Left hindlimb (tissue), 1 donor: ENCODE data around the gene ADA.
A peak's percentile ranks its signal among the peaks of the same experiment; 100 is the strongest.

ENCODE experiments used
- DNase-seq: peaks from one replicate; pipeline ENCODE4 v3.0.0-alpha.2; 2018

Gene ADA

GRCh38 chr20:44643596-44644229 is 7.8 kb downstream of the ADA start:
- DNase-seq: peak; percentile 74

DNA sequence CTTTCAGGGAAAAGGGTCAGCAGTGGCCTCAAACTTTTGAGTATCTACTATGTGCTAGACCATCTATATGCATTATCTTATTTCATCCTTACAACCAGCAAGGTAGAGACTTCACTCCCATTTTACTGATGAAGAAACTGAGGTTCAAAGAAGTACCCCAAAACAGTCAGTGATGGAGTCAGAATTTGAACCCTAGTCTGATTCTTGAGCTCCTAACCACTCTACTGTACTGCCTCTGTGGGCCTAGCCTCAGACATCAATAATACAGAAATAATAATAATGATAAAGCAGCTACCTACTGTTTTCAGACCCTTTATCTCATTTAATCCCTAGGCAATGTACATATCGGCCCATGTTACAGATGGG is 8.4 kb downstream of the ADA start:
- DNase-seq: no peak

DNA sequence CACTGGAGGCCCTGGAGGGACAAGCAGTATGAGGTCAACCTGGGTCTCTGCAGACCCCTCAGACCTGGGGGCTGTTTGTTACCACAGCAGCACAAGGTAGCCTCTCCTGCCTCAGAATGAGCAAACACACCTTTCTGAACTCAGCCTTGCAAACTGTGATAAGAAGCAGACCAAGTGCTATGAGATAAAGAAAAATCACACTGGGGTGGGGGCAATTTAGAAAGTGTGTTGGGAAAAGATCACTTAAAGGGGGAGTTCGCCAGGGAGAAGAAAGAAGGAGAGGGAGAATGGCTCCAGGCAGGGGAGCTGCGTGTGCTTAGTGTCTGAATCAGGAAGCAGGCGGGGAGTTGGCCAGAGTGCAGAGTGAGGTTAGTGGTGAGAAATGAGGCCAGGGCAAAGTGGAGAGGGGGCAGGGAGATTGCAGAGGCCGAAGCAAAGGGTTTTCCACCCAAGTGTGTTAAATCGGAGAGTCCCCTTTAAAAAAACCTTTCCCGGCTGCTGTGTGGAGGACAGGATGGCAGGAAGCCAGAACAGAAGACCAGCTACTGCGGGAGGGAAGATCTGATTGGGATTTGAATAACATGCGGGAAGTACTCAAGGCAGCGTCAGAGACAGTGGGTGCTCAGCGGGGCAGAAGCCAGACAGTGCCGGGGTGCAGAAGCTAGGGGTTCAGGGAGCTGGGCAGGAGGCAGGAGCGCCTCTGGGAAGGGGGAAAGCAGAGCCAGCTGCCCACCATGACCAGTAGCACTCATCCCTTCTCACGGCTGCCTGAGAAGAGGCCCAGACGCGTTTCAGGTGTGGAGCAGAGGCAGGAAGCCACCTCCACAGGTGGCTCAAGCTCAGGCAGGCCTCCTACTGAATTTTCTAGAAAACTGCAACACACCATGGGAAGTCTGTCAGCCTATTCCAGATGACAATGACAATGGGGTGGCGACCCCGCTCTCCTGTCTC is 9.0 kb downstream of the ADA start:
- peak; percentile 83 for DNase-seq

DNA sequence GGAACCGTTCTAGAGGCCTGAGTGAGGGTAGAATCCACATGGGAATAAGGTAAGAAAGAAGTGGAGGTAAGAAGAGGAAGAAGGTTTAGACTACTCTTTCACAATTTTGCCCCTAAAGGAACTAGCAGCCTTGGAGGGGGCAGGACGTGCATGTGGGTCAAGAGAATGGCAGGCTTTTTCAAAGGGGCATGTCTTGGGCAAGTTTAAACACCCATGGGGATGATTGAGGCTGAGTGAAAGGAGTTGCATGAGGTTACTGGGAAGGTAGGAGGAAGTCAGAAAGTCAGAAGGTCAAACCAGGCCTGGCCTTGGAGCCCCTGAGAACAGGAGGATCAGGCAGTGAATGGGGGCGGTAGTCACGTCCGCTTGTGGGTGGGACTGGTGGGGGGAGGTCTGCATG is 10.2 kb downstream of the ADA start:
- DNase-seq: no peak

- no peak for DNase-seq
Observed at GRCh38 chr20:44640522-44640921, 11.0 kb downstream of the ADA start.

GRCh38 chr20:44637522-44638372 is 13.8 kb downstream of the ADA start:
- DNase-seq: no peak

DNA sequence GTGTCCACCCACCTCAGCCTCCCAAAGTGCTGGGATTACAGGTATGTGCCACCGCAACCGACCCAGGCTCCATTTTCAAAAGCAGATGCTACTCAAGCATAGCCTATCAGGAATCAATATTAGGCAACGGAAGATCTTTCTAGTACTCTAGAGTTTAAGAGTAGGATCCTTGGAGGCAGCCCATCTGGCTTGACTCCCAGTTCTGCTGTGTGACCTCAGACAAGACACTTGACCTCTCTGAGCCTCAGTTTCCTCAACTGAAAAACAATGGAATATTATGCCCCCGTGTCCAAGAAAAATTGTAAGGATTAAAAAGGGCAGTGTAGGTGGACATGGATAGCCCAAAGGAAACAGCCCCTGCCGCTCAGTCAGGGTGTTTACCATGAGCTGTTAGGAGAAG is 14.5 kb downstream of the ADA start:
- DNase-seq: no peak

- no peak for DNase-seq
Observed at GRCh38 chr20:44635877-44636276, 15.6 kb downstream of the ADA start.

GRCh38 chr20:44633872-44634600 is 17.5 kb downstream of the ADA start:
- DNase-seq: no peak

GRCh38 chr20:44633187-44633810 is 18.2 kb downstream of the ADA start:
- no peak for DNase-seq

- no peak for DNase-seq
Observed at GRCh38 chr20:44632103-44632752, 19.3 kb downstream of the ADA start.

- no peak for DNase-seq
Observed at GRCh38 chr20:44630297-44630696, 21.2 kb downstream of the ADA start.

- no peak for DNase-seq
Observed at GRCh38 chr20:44629542-44629941, 22.0 kb downstream of the ADA start.

GRCh38 chr20:44629017-44629385 is 22.5 kb downstream of the ADA start:
- no peak for DNase-seq

DNA sequence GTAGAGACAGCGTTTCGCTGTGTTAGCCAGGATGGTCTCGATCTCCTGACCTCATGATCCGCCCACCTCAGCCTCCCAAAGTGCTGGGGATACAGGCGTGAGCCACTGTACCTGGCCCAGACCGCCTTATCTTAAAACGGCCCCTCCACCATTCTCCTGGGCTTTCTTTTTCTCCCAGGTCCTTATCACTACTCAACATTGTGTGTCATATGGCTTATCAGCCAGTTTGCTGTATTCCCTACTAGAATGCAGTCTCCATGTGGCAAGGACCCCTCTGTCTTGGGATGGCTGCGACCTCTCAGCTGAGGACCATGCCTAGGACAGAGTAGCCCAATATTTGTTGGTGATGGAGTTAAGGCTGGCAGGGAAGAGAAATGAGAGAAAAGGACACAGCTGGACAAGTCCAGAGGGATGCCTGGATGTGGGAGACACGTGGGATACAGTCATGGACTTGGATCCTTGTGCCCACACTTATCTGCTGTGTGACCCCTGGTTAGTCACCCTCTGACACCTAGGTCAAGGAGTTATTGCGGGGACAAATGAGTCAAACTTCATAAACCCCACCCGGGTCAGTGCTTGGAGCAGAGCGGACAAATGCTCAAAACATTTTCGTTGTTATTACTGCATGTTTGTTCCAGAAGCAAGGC is 24.0 kb downstream of the ADA start:
- DNase-seq: no peak

GRCh38 chr20:44626278-44626677 is 25.2 kb downstream of the ADA start:
- no peak for DNase-seq

- DNase-seq: no peak
Observed at GRCh38 chr20:44625361-44625760, 26.1 kb downstream of the ADA start.

GRCh38 chr20:44624743-44625271 is 26.7 kb downstream of the ADA start:
- no peak for DNase-seq

DNA sequence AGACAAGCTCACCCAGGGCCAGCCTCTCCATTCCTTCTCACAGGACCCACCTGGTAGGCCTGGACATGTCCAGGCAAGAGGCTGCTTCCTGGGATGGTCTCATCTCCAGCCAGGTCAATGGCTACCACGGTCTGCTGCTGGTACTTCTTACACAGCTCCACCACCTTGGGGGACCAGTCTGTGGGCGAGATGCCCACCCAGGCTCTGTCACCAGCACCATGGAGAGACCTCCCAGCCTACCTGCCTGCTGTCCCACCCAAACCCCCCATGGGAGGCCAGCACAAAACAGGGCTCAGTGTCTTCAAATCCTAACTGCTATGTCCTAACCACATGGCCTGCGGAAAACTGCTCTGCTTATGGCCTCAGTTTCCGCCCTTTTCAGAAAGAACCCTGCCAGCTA is 27.3 kb downstream of the ADA start:
- no peak for DNase-seq

DNA sequence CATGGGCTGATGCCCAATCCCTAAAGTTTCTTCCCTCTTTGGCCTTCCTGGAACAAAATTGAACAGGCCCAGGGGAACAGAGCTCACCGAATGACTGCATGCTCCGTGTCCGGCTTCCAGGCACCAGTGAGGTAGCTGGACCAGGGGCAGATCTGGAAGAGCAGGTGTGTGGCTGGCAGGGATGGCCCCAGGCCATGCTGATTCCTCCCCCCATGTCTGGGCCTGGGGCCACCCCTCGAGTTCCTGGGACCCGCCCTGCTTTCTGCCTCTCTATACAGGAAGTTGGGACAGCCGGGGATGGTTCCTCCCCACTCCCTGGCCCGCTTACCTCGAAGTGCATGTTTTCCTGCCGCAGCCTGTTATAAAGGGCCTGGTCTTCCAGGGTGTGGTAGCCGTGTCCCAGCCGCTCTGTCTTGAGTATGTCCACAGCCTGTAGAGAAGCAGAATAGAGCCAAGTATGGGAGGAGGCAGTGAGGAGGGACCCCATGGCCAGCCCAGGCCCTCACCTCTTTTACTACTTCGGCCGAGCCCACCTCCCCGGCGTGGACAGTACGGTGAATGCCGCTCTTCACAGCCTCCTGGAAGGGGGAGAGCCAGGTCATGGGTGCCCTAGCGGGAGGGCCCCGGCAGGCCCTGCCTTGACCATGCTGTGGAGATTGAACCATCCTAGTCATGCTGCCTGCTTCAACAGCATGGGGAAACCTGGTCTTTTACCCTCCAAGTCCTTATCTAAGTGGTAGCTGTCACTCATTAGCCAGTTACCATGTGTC is 28.8 kb downstream of the ADA start:
- DNase-seq: no peak
